Esophagus squamous epithelium (tissue), 4 donors: ENCODE measurements around the gene TMEM272.

Source experiments
- CTCF ChIP-seq, 6 experiments: fragments of 450-650 bp in 4 of 6; fragments of 200-600 bp in 2 of 6; sonication (generic) in 2 of 6; IDR thresholded peaks; one replicate each; pipeline ENCODE4 v1.5.1; 2016 to 2019; ENCODE audit warnings: antibody characterized with exemption in 6 of 6, mild to moderate bottlenecking in 4 of 6, moderate library complexity in 4 of 6
- POLR2A ChIP-seq, 4 donors: fragments of 450-650 bp; IDR thresholded peaks; one replicate each; pipeline ENCODE4 v1.6.1; 2017; ENCODE audit warnings: antibody characterized with exemption in 4 of 4, mild to moderate bottlenecking in 4 of 4, moderate library complexity in 3 of 4

DNA sequence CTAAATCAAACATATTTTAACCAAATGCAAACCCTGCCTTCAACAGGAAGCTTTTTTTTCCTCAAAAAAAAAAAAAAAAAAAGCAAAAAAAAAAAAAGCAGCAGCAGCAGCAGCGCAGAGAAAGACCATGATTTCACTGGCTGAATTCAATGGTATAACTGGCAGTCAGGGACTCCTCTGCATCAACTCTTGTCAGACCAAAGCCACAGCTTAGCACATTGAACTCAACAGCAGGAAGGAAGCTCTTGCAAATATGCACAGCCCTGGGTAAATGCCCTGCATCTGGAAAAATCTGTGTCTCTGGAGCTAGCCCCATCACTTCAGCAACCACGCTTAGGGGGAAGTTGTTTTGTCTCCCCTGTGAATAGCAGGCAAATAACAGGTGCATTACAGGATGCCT, 23.4 kb downstream of the TMEM272 start:
- TF ChIP-seq CTCF (IDR thresholded peaks at IDR 0.05), result no peak
- no peak for TF ChIP-seq POLR2A (IDR thresholded peaks at IDR 0.05)
